Measurements from ENCODE around the gene PIPOX.

The PIPOX gene

GRCh38 chr17:29077320-29077719 is 34.4 kb downstream of the PIPOX start:
- H3K4me3 ChIP-seq (ENCODE audit: low read length), result no peak overlapping the region
- TF ChIP-seq CTCF (conservative IDR thresholded peaks at IDR 0.05; ENCODE audit: low read length), result no peak
- DNase-seq (ENCODE audit: low read depth), result no peak

- peak; percentile 28 for DNase-seq (ENCODE audit: low read depth)
- no peak overlapping the region for H3K4me3 ChIP-seq (ENCODE audit: low read length)
- TF ChIP-seq CTCF (conservative IDR thresholded peaks at IDR 0.05; ENCODE audit: low read length), result no peak
These were observed 35.5 kb downstream of the PIPOX start for GRCh38 chr17:29078183-29079045.

- H3K4me3 ChIP-seq (ENCODE audit: low read length), result no peak overlapping the region
- no peak for DNase-seq (ENCODE audit: low read depth)
- no peak for TF ChIP-seq CTCF (conservative IDR thresholded peaks at IDR 0.05; ENCODE audit: low read length)
These were observed 36.5 kb downstream of the PIPOX start for GRCh38 chr17:29079433-29079832.

GRCh38 chr17:29079887-29080286 is 36.9 kb downstream of the PIPOX start:
- TF ChIP-seq CTCF (conservative IDR thresholded peaks at IDR 0.05; ENCODE audit: low read length), result no peak
- no peak for DNase-seq (ENCODE audit: low read depth)
- no peak overlapping the region for H3K4me3 ChIP-seq (ENCODE audit: low read length)

GRCh38 chr17:29080323-29080722 is 37.4 kb downstream of the PIPOX start:
- no peak for DNase-seq (ENCODE audit: low read depth)
- H3K4me3 ChIP-seq (ENCODE audit: low read length), result no peak overlapping the region
- TF ChIP-seq CTCF (conservative IDR thresholded peaks at IDR 0.05; ENCODE audit: low read length), result no peak

- DNase-seq (ENCODE audit: low read depth), result no peak
- TF ChIP-seq CTCF (conservative IDR thresholded peaks at IDR 0.05; ENCODE audit: low read length), result no peak
- no peak overlapping the region for H3K4me3 ChIP-seq (ENCODE audit: low read length)
These were observed 38.0 kb downstream of the PIPOX start for GRCh38 chr17:29080965-29081364.

GRCh38 chr17:29084541-29085146 is 41.7 kb downstream of the PIPOX start:
- no peak for TF ChIP-seq CTCF (conservative IDR thresholded peaks at IDR 0.05; ENCODE audit: low read length)
- DNase-seq (ENCODE audit: low read depth), result no peak
- no peak overlapping the region for H3K4me3 ChIP-seq (ENCODE audit: low read length)

Measured in AG10803 (cell line).